HepG2 (cell line): Measurements from ENCODE around the gene TMEM255B. TPM values are rescaled to one million over a fixed set of nuclear protein-coding genes. Genes with fewer than 3 reads are reported as not detected.

Source experiments
- ATAC-seq: fragments of 200-7000 bp; cut with Tn5 transposase; 3 replicates; pipeline ENCODE4 v1.9.1; 2020; ENCODE audit warnings: mild to moderate bottlenecking, moderate library complexity
- BruUV-seq: library from RNA; stranded (reverse); fragments of 400-500 nt; replicated peaks from 2 replicates; lab custom pipeline; 2021; lab: Mats Ljungman, UMichigan
- CTCF ChIA-PET: fragments of 300-600 bp; formaldehyde crosslinking; extraction: SDS; loops from one replicate; lab custom pipeline; 2021; ENCODE audit warnings: low total read pairs, inconsistent platforms, low intra/inter-chr PET ratio; lab: Yijun Ruan, JAX
- POLR2A ChIA-PET: fragments of 350-600 bp; sonication (Branson Sonifier 250); formaldehyde crosslinking; loops from one replicate; lab custom pipeline; 2020; ENCODE audit warnings: antibody characterized with exemption, inconsistent platforms; lab: Yijun Ruan, JAX
- DNase-seq: peaks from one replicate; pipeline ENCODE4 v3.0.0-alpha.2; 2015; ENCODE audit warnings: low spot score
- FAIRE-seq: peaks from 3 replicates; lab custom pipeline; 2011; peaks lifted over from hg19 to GRCh38; lab: Jason Lieb, UNC
- H2AFZ ChIP-seq: one replicate; pipeline ENCODE4 v1.6.1; 2011; ENCODE audit warnings: low read length, inconsistent platforms
- H3K27ac ChIP-seq: fragments of 300-600 bp; 3 replicates; pipeline ENCODE4 v1.8.0; 2011; ENCODE audit warnings: mixed run types, mild to moderate bottlenecking, mixed read lengths, low read length, inconsistent platforms; ENCODE audit not compliant: insufficient read depth; ENCODE audit errors: extremely low read length
- H3K27me3 ChIP-seq, 2 experiments: fragments of 200-600 bp in 1 of 2; 2 replicates in 1 of 2; 3 replicates in 1 of 2; pipeline versions ENCODE4 v1.6.0 to v1.8.0; 2011; ENCODE audit warnings: low read length in 2 of 2, mild to moderate bottlenecking in 2 of 2, moderate library complexity in 2 of 2, inconsistent platforms in 1 of 2; ENCODE audit not compliant: insufficient read depth in 2 of 2, control insufficient read depth in 1 of 2
- H3K36me3 ChIP-seq, 2 experiments: fragments of 200-600 bp in 1 of 2; replicated peaks in 1 of 2; 2 replicates in 1 of 2; 3 replicates in 1 of 2; pipeline versions ENCODE4 v1.5.1 to v1.8.0; 2011; ENCODE audit warnings: low read length in 2 of 2, inconsistent platforms in 1 of 2; ENCODE audit not compliant: insufficient read depth in 2 of 2, control insufficient read depth in 1 of 2
- H3K4me1 ChIP-seq: 2 replicates; pipeline ENCODE4 v1.5.1; 2012; ENCODE audit warnings: low read length, inconsistent platforms; ENCODE audit not compliant: insufficient read depth
- H3K4me2 ChIP-seq: 2 replicates; pipeline ENCODE4 v1.6.0; 2011; ENCODE audit warnings: low read depth, low read length, inconsistent platforms
- H3K4me3 ChIP-seq, 3 experiments: fragments of 200-600 bp in 1 of 3; sonication (generic), shearing (Covaris generic) in 1 of 3; replicated peaks in 1 of 3; 2 replicates each; pipeline ENCODE4 v1.5.1; 2011 to 2016; ENCODE audit warnings: low read length in 3 of 3, inconsistent platforms in 2 of 3, low read depth in 2 of 3, mild to moderate bottlenecking in 2 of 3, control low read depth in 1 of 3, mixed read lengths in 1 of 3; ENCODE audit not compliant: insufficient read depth in 1 of 3
- H3K79me2 ChIP-seq: one replicate; pipeline ENCODE4 v1.6.1; 2011; ENCODE audit warnings: low read length, inconsistent platforms; ENCODE audit not compliant: insufficient read depth
- H3K9ac ChIP-seq: 2 replicates; pipeline ENCODE4 v1.6.0; 2011; ENCODE audit warnings: mild to moderate bottlenecking, low read depth, low read length, inconsistent platforms; ENCODE audit not compliant: insufficient read depth
- H3K9me3 ChIP-seq: 2 replicates; pipeline ENCODE4 v1.5.1; 2012; ENCODE audit warnings: mild to moderate bottlenecking, low read length
- H4K20me1 ChIP-seq: 2 replicates; pipeline ENCODE4 v1.6.0; 2011; ENCODE audit warnings: inconsistent platforms, mild to moderate bottlenecking, low read length, moderate library complexity; ENCODE audit not compliant: insufficient read depth
- FOXP1 ChIP-seq, 2 experiments: fragments of 450-650 bp in 1 of 2; IDR thresholded peaks; 2 replicates each; pipeline ENCODE4 v1.6.1; 2017 to 2018; ENCODE audit warnings: antibody characterized with exemption in 1 of 2
- ZNF629 ChIP-seq: sonication (generic); formaldehyde crosslinking; conservative IDR thresholded peaks from 2 replicates; pipeline ENCODE4 v1.5.0; 2020; ENCODE audit warnings: missing genetic modification reagents
- WGBS: methylation state at CpG from one replicate; pipeline ENCODE4 v1.1.6; 2017; ENCODE audit warnings: low lambda C conversion rate; 5-methylcytosine and 5-hydroxymethylcytosine counted together
- in situ Hi-C: cut with HindIII; loops from 2 replicates; pipeline ENCODE4 v1.10.0; 2017; ENCODE audit warnings: low pct_unique_long_range_greater_than_20kb; ENCODE audit not compliant: extremely low pct_ligation_motif_present
- intact Hi-C: fragments of 100-400 bp; cut with micrococcal nuclease; formaldehyde crosslinking; loops from one replicate; pipeline ENCODE4 v1.10.0; 2022; ENCODE audit not compliant: unreplicated experiment
- polyA plus RNA-seq, 8 experiments: library from polyadenylated mRNA; depleted of rRNA in 3 of 8; stranded (reverse) in 7 of 8; unstranded in 1 of 8; fragments of >200 nt; fragmentation: Illumina TruSeq in 4 of 8; extraction: Trizol in 4 of 8; gene quantifications; 2 replicates each; pipeline versions ENCODE4 v1.2.1 to v1.2.3, GENCODE V29; 2011 to 2016; ENCODE audit warnings: low read depth in 4 of 8, missing spikeins in 1 of 8, mixed read lengths in 1 of 8; ENCODE audit not compliant: insufficient read depth in 1 of 8
- total RNA-seq, 5 experiments: library from RNA; depleted of rRNA; stranded (reverse); fragments of >200 nt; fragmentation: Illumina TruSeq; extraction: Trizol; gene quantifications; 2 replicates each; pipeline ENCODE4 v1.2.3, GENCODE V29; 2016; ENCODE audit warnings: low read depth in 1 of 5
- TF ChIP-seq, protein P1 (sequence below): sonication (generic); formaldehyde crosslinking; IDR thresholded peaks from 2 replicates; pipeline ENCODE4 v1.4.0; 2020; ENCODE audit warnings: missing genetic modification reagents, borderline replicate concordance
- TF ChIP-seq, protein P2 (sequence below): sonication (generic); formaldehyde crosslinking; conservative IDR thresholded peaks from 2 replicates; pipeline ENCODE4 v1.4.0; 2020; ENCODE audit warnings: missing genetic modification reagents

Gene TMEM255B
- total and polyA plus RNA-seq, 2 of the 13 experiments (the other 11 are each of a cell fraction or from before 2014, with no cell fraction given), result not detected

DNA sequence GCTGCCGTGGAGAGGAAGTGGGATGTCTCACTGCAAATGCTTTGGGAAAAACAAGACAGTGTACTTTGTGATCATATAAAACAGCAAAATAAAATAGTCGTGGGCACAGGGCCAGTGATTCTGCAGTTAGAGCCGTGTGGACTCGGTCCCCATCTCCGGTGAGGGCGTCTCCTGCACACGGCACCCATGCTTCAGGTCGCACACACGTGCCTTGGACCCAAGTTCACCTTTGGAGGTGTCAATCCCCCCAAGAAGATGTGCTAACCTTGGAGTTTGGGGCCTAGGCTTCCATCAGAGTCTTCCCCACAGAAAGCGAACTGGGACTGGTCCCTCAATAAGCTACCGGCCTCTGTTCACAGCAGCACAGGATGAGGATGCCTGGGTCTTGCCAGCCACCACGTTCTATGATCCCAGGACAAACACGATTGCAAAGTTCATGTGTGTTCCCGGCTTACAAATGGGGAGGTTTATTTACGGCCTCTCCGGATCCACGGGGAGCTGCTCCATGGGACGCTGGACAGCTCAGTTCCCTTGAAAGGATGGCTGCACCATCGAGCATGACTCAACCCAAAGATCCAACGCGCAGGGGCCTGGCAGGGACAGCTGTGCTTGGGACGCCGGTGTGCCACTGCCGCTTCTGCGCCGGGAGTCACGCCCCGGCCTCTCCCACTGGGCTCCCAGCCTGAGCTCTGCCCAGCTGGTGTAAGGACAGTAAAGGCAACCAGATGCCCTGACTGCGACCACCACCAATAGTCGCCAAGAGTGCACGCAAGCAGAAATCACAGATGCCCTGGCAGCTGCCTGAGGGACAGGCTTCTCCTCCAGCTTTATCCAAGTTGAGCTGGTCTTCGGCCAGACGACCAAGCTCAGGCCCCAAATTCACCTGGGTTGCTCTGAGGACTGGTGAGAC lies 96.2 kb downstream of the TMEM255B start (continued):
- TF ChIP-seq, protein P1, sequence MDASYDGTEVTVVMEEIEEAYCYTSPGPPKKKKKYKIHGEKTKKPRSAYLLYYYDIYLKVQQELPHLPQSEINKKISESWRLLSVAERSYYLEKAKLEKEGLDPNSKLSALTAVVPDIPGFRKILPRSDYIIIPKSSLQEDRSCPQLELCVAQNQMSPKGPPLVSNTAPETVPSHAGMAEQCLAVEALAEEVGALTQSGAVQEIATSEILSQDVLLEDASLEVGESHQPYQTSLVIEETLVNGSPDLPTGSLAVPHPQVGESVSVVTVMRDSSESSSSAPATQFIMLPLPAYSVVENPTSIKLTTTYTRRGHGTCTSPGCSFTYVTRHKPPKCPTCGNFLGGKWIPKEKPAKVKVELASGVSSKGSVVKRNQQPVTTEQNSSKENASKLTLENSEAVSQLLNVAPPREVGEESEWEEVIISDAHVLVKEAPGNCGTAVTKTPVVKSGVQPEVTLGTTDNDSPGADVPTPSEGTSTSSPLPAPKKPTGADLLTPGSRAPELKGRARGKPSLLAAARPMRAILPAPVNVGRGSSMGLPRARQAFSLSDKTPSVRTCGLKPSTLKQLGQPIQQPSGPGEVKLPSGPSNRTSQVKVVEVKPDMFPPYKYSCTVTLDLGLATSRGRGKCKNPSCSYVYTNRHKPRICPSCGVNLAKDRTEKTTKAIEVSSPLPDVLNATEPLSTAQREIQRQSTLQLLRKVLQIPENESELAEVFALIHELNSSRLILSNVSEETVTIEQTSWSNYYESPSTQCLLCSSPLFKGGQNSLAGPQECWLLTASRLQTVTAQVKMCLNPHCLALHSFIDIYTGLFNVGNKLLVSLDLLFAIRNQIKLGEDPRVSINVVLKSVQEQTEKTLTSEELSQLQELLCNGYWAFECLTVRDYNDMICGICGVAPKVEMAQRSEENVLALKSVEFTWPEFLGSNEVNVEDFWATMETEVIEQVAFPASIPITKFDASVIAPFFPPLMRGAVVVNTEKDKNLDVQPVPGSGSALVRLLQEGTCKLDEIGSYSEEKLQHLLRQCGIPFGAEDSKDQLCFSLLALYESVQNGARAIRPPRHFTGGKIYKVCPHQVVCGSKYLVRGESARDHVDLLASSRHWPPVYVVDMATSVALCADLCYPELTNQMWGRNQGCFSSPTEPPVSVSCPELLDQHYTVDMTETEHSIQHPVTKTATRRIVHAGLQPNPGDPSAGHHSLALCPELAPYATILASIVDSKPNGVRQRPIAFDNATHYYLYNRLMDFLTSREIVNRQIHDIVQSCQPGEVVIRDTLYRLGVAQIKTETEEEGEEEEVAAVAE, result no peak
- no peak for TF ChIP-seq FOXP1 (IDR thresholded peaks at IDR 0.05)
- no peak for TF ChIP-seq FOXP1 (CRISPR knock-in tag; IDR thresholded peaks at IDR 0.05)

DNA sequence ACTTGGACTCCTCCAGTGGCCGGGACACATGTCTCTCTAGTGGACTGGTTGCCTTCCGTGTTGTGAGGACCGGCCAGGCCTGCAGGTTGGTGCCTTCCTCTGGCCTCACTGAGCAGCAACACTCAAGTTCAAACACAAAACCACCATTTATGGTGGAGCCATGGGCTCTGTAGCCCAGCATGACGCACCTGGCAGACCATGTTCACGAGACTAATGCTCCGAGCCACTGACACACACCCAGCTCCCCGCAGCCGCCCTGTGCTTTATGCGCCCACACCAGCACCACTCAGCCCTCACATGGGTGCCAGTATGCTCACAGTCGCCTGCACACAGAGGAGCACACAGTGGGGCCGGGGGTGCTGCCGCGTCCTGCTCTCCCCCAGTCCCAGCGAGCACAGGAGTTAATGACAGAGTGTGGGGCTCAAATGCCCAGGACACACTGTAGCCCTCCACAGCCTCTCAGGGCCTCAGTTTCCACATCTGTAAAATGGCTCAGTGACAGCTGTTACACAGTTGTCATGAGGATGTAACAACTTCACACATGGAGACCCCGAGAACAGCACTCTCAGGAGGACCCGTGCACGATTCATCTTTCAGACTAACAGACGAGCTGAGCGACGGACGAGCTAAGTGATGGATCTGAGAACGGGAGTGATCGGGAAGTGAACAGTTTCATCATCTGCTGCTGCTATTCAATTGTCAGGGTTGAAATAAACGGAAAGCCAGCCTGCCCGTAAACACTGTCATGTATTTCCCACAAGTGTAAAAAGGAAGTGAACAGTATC lies 97.1 kb downstream of the TMEM255B start:
- DNase-seq, result no peak
- BruUV-seq, result no TSS peak
- Histone ChIP-seq H3K9ac (no peak overlapping the region), H2AFZ (no peak overlapping the region), H3K27me3 (peaks cover 0 to 4% of the 10 kb centered on the region in 2 experiments; a peak in 2 of 5 replicates), H3K36me3 (no peaks in the 10 kb centered on the region), H3K4me2 (peak overlapping the region; percentile 37), H3K4me3 (no peak overlapping the region; a peak in 1 of 6 replicates), H4K20me1 (no peaks in the 10 kb centered on the region), H3K9me3 (no peaks in the 10 kb centered on the region), H3K4me1 (peaks cover 69% of the 10 kb centered on the region), H3K79me2 (no peaks in the 10 kb centered on the region), H3K27ac (no peak overlapping the region)
- no peak for FAIRE-seq
- ChIA-PET POLR2A (no interaction called here), CTCF (no interaction called here)
- intact Hi-C loops (no loop called here), in situ Hi-C loops (no loop called here)
- no peak for ATAC-seq
- 50% methylated on average over 19 of the region's 25 CpGs for WGBS
- TF ChIP-seq ZNF629 (CRISPR knock-in tag), result peak; percentile 79
- TF ChIP-seq, protein P2, sequence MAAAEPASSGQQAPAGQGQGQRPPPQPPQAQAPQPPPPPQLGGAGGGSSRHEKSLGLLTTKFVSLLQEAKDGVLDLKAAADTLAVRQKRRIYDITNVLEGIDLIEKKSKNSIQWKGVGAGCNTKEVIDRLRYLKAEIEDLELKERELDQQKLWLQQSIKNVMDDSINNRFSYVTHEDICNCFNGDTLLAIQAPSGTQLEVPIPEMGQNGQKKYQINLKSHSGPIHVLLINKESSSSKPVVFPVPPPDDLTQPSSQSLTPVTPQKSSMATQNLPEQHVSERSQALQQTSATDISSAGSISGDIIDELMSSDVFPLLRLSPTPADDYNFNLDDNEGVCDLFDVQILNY, result no peak
